Measurements from ENCODE around the gene AUTS2. TPM values are rescaled to one million over a fixed set of nuclear protein-coding genes. Genes with fewer than 3 reads are reported as not detected.

AUTS2 gene
- total RNA-seq, 1 donor from 2014 or later = 56.0 TPM

GRCh38 chr7:70212281-70212680 is 614.0 kb downstream of the AUTS2 start:
- DNase-seq = no peak
- no peak overlapping the region for H3K4me3 ChIP-seq
- H3K27me3 ChIP-seq = no peaks in the 10 kb centered on the region
- no peak for ATAC-seq
- TF ChIP-seq, protein P1, sequence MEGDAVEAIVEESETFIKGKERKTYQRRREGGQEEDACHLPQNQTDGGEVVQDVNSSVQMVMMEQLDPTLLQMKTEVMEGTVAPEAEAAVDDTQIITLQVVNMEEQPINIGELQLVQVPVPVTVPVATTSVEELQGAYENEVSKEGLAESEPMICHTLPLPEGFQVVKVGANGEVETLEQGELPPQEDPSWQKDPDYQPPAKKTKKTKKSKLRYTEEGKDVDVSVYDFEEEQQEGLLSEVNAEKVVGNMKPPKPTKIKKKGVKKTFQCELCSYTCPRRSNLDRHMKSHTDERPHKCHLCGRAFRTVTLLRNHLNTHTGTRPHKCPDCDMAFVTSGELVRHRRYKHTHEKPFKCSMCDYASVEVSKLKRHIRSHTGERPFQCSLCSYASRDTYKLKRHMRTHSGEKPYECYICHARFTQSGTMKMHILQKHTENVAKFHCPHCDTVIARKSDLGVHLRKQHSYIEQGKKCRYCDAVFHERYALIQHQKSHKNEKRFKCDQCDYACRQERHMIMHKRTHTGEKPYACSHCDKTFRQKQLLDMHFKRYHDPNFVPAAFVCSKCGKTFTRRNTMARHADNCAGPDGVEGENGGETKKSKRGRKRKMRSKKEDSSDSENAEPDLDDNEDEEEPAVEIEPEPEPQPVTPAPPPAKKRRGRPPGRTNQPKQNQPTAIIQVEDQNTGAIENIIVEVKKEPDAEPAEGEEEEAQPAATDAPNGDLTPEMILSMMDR (IDR thresholded peaks at IDR 0.05) = no peak
- H3K9me3 ChIP-seq = no peaks in the 10 kb centered on the region
- H3K27ac ChIP-seq = no peak overlapping the region
- no peaks in the 10 kb centered on the region for H3K4me1 ChIP-seq
- H3K36me3 ChIP-seq = no peaks in the 10 kb centered on the region
- intact Hi-C loops (cut with DNase I) = no loop called here

GRCh38 chr7:70214071-70214470 is 615.8 kb downstream of the AUTS2 start:
- DNase-seq (no peak), ATAC-seq (no peak)
- TF ChIP-seq, protein P1 (IDR thresholded peaks at IDR 0.05) = no peak
- Histone ChIP-seq H3K4me3 (no peak overlapping the region), H3K4me1 (no peaks in the 10 kb centered on the region), H3K9me3 (no peaks in the 10 kb centered on the region), H3K27me3 (no peaks in the 10 kb centered on the region), H3K27ac (no peak overlapping the region), H3K36me3 (no peaks in the 10 kb centered on the region)
- intact Hi-C loops (cut with DNase I) = no loop called here

- no peak overlapping the region for H3K27ac ChIP-seq
- H3K9me3 ChIP-seq = no peaks in the 10 kb centered on the region
- H3K4me1 ChIP-seq = no peaks in the 10 kb centered on the region
- no peak overlapping the region for H3K4me3 ChIP-seq
- ATAC-seq = peak; percentile 46
- no peaks in the 10 kb centered on the region for H3K36me3 ChIP-seq
- H3K27me3 ChIP-seq = no peaks in the 10 kb centered on the region
- TF ChIP-seq, protein P1 (IDR thresholded peaks at IDR 0.05) = no peak
- no peak for DNase-seq
- intact Hi-C loops (cut with DNase I) = no loop called here
Measured at GRCh38 chr7:70215491-70215890, 617.2 kb downstream of the AUTS2 start.

- Histone ChIP-seq H3K4me1 (no peaks in the 10 kb centered on the region), H3K4me3 (no peak overlapping the region), H3K9me3 (no peaks in the 10 kb centered on the region), H3K36me3 (no peaks in the 10 kb centered on the region), H3K27ac (no peak overlapping the region), H3K27me3 (no peaks in the 10 kb centered on the region)
- no peak for DNase-seq
- ATAC-seq = no peak
- TF ChIP-seq, protein P1 (IDR thresholded peaks at IDR 0.05) = no peak
- intact Hi-C loops (cut with DNase I) = no loop called here
Measured at GRCh38 chr7:70217571-70217970, 619.3 kb downstream of the AUTS2 start.

DNA sequence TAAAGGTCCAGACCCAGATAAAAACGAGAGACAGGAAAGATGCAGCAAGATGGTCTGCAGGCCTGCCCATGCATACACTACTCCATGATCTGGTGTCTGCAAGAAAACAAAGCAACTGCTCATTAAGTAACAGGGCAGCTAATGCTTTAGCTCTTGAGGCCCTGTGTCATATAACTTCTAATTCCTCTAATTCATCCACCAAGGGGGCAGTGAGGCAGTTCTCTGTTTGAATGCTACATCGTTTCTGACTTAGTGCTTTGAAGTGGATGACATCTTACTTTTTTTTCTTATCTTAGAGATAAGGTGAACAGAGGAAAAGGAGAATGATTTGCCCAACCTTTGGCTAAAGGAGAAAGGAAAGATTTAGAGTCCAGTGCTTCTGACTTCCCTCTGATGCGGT is 619.7 kb downstream of the AUTS2 start:
- intact Hi-C loops (cut with DNase I) = no loop called here
- Histone ChIP-seq H3K27me3 (no peaks in the 10 kb centered on the region), H3K4me1 (no peaks in the 10 kb centered on the region), H3K9me3 (no peaks in the 10 kb centered on the region), H3K36me3 (no peaks in the 10 kb centered on the region), H3K4me3 (no peak overlapping the region), H3K27ac (no peak overlapping the region)
- no peak for ATAC-seq
- TF ChIP-seq, protein P1 (IDR thresholded peaks at IDR 0.05) = no peak
- DNase-seq = no peak

GRCh38 chr7:70219061-70219460 is 620.8 kb downstream of the AUTS2 start:
- H3K27me3 ChIP-seq = no peaks in the 10 kb centered on the region
- ATAC-seq = no peak
- no peak for DNase-seq
- H3K27ac ChIP-seq = no peak overlapping the region
- H3K4me1 ChIP-seq = no peaks in the 10 kb centered on the region
- no peaks in the 10 kb centered on the region for H3K36me3 ChIP-seq
- TF ChIP-seq, protein P1 (IDR thresholded peaks at IDR 0.05) = no peak
- intact Hi-C loops (cut with DNase I) = no loop called here
- no peaks in the 10 kb centered on the region for H3K9me3 ChIP-seq
- no peak overlapping the region for H3K4me3 ChIP-seq
